Measurements from ENCODE around the gene DPP6.

DNA sequence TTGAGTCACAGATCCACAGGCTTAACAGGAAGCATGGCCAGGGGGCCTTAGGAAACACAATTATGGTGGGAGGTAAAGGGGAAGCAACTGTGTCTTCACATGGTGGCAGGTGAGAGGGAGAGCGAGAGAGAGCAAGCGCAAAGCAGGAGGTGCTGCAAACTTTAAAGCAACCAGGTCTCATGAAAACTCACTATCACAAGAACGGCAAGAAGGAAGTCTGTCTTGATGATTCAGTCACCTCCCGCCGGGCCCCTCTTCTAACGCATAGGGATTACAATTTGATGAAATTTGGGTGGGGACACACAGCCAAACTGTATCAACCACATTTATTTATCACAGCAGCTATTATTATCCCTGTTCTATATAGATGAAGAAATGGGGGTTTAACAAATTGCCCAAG lies 201.6 kb downstream of the DPP6 start:
- TF ChIP-seq, protein P1, sequence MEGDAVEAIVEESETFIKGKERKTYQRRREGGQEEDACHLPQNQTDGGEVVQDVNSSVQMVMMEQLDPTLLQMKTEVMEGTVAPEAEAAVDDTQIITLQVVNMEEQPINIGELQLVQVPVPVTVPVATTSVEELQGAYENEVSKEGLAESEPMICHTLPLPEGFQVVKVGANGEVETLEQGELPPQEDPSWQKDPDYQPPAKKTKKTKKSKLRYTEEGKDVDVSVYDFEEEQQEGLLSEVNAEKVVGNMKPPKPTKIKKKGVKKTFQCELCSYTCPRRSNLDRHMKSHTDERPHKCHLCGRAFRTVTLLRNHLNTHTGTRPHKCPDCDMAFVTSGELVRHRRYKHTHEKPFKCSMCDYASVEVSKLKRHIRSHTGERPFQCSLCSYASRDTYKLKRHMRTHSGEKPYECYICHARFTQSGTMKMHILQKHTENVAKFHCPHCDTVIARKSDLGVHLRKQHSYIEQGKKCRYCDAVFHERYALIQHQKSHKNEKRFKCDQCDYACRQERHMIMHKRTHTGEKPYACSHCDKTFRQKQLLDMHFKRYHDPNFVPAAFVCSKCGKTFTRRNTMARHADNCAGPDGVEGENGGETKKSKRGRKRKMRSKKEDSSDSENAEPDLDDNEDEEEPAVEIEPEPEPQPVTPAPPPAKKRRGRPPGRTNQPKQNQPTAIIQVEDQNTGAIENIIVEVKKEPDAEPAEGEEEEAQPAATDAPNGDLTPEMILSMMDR (optimal IDR thresholded peaks at IDR 0.05 in 1 of 3, IDR thresholded peaks at IDR 0.05 in 1 of 3, conservative IDR thresholded peaks at IDR 0.05 in 1 of 3; ENCODE audit: extremely low read depth in 1 of 3, insufficient read depth in 2 of 3, low read length in 3 of 3) = no peak
- TF ChIP-seq EZH2 (IDR thresholded peaks at IDR 0.05; ENCODE audit: low read length) = no peak

Data from keratinocyte (primary cell).